ENCODE results near the gene CCDC78.

Gene CCDC78

GRCh38 chr16:729768-730665 is 3.8 kb upstream of the CCDC78 start:
- H3K4me3 ChIP-seq (replicated peaks; ENCODE audit: insufficient read depth, low read length): no peak overlapping the region
- no peak for TF ChIP-seq REST (IDR thresholded peaks at IDR 0.05; ENCODE audit: insufficient replicate concordance, low read depth)
- no peak for TF ChIP-seq SPI1 (IDR thresholded peaks at IDR 0.05; ENCODE audit: borderline replicate concordance, low read depth)
- TF ChIP-seq POLR2AphosphoS5 (IDR thresholded peaks at IDR 0.05; ENCODE audit: low read depth): no peak; the same call in 1 of the 2 replicates
- TF ChIP-seq CTCF (IDR thresholded peaks at IDR 0.05; ENCODE audit: insufficient read depth, low read length): no peak
- no peak for TF ChIP-seq GABPA (IDR thresholded peaks at IDR 0.05; ENCODE audit: low read depth)
- H3K27ac ChIP-seq (replicated peaks): no peak overlapping the region

GRCh38 chr16:728890-729744 is 2.9 kb upstream of the CCDC78 start:
- peak overlapping the region; percentile 66; the same call in 1 of the 2 replicates for H3K4me3 ChIP-seq (replicated peaks; ENCODE audit: insufficient read depth, low read length)
- no peaks in the 10 kb centered on the region for H3K27me3 ChIP-seq (ENCODE audit: insufficient read depth, poor library complexity, severe bottlenecking)
- no peak for DNase-seq (ENCODE audit: low read depth in 1 of 2, low spot score in 1 of 2)
- TF ChIP-seq POLR2AphosphoS5 (IDR thresholded peaks at IDR 0.05; ENCODE audit: low read depth) (no peak; the same call in none of the 2 replicates), GABPA (IDR thresholded peaks at IDR 0.05; ENCODE audit: low read depth) (no peak), SPI1 (IDR thresholded peaks at IDR 0.05; ENCODE audit: borderline replicate concordance, low read depth) (no peak), REST (IDR thresholded peaks at IDR 0.05; ENCODE audit: insufficient replicate concordance, low read depth) (no peak), CTCF (IDR thresholded peaks at IDR 0.05; ENCODE audit: insufficient read depth, low read length) (no peak)
- H3K27ac ChIP-seq (replicated peaks): no peak overlapping the region

More at GRCh38 chr16:729768-730665, 3.8 kb upstream of the CCDC78 start:
- no peak for DNase-seq (ENCODE audit: low read depth in 1 of 2, low spot score in 1 of 2)
- H3K27me3 ChIP-seq (ENCODE audit: insufficient read depth, poor library complexity, severe bottlenecking): no peaks in the 10 kb centered on the region

- TF ChIP-seq GABPA (IDR thresholded peaks at IDR 0.05; ENCODE audit: low read depth) (0 out of 2 replicates have a peak, but pooled peaks have one; percentile 7), CTCF (IDR thresholded peaks at IDR 0.05; ENCODE audit: insufficient read depth, low read length) (no peak), POLR2AphosphoS5 (IDR thresholded peaks at IDR 0.05; ENCODE audit: low read depth) (peak; percentile 43; the same call in 1 of the 2 replicates)
- Histone ChIP-seq H3K4me3 (replicated peaks; ENCODE audit: insufficient read depth, low read length) (peak overlapping the region; percentile 66), H3K27me3 (ENCODE audit: insufficient read depth, poor library complexity, severe bottlenecking) (no peaks in the 10 kb centered on the region), H3K27ac (replicated peaks) (peak overlapping the region; percentile 65)
- DNase-seq (ENCODE audit: low read depth in 1 of 2, low spot score in 1 of 2): peak; percentile 81 to 83
Measured at GRCh38 chr16:728131-728889, 2.1 kb upstream of the CCDC78 start.

Data from HL-60 (cell line).